HEK293 (cell line): ENCODE measurements around the gene MRGPRX3.

Experiments
- CTCF ChIA-PET: fragments of 350-600 bp; formaldehyde crosslinking; extraction: SDS; loops from one replicate; lab custom pipeline; 2021; ENCODE audit warnings: antibody characterized with exemption; lab: Yijun Ruan, JAX
- POLR2A ChIA-PET: fragments of 300-600 bp; formaldehyde crosslinking; extraction: SDS; loops from one replicate; lab custom pipeline; 2020; ENCODE audit warnings: antibody characterized with exemption, inconsistent platforms; lab: Yijun Ruan, JAX
- H3K27ac ChIP-seq: fragments of 200-500 bp; sonication (Bioruptor generic); 2 replicates; pipeline ENCODE4 v1.5.1; 2014; ENCODE audit warnings: low read depth, low read length, control low read depth, inconsistent platforms; ENCODE audit errors: extremely low read depth
- H3K36me3 ChIP-seq, 2 experiments: fragments of 200-500 bp in 1 of 2; sonication (Bioruptor generic) in 1 of 2; 1 replicate in 1 of 2; 2 replicates in 1 of 2; pipeline ENCODE4 v1.5.1; 2014 to 2017; ENCODE audit warnings: inconsistent platforms in 2 of 2, low read length in 2 of 2; ENCODE audit not compliant: control insufficient read depth in 2 of 2, insufficient read depth in 1 of 2
- H3K4me1 ChIP-seq: fragments of 200-500 bp; sonication (Bioruptor generic); 2 replicates; pipeline ENCODE4 v1.5.1; 2014; ENCODE audit warnings: mild to moderate bottlenecking, low read length, inconsistent platforms; ENCODE audit not compliant: control insufficient read depth, insufficient read depth
- H3K4me3 ChIP-seq: 2 replicates; pipeline ENCODE4 v1.5.1; 2011; ENCODE audit warnings: low read depth, mild to moderate bottlenecking, control low read depth, low read length, moderate library complexity
- H3K9me3 ChIP-seq: fragments of 200-500 bp; sonication (Bioruptor generic); 2 replicates; pipeline ENCODE4 v1.5.1; 2014; ENCODE audit warnings: low read depth, low read length, inconsistent platforms; ENCODE audit not compliant: control insufficient read depth, insufficient read depth
- IKZF3 ChIP-seq: fragments of 450-650 bp; IDR thresholded peaks from 2 replicates; pipeline ENCODE4 v1.5.0; 2018; ENCODE audit warnings: missing biosample characterization, mild to moderate bottlenecking, missing genetic modification characterization, moderate library complexity
- KLF10 ChIP-seq: fragments of 450-650 bp; IDR thresholded peaks from 2 replicates; pipeline ENCODE4 v1.5.1; 2018; ENCODE audit warnings: missing biosample characterization, mild to moderate bottlenecking, missing genetic modification characterization
- MZF1 ChIP-seq: fragments of 450-650 bp; formaldehyde crosslinking; IDR thresholded peaks from 2 replicates; pipeline ENCODE4 v1.5.1; 2017; ENCODE audit warnings: missing biosample characterization, missing genetic modification characterization, borderline replicate concordance
- ZFP69B ChIP-seq: fragments of 450-650 bp; formaldehyde crosslinking; IDR thresholded peaks from 2 replicates; pipeline ENCODE4 v1.5.1; 2016; ENCODE audit warnings: missing biosample characterization, missing genetic modification characterization
- ZNF184 ChIP-seq: fragments of 450-650 bp; IDR thresholded peaks from 2 replicates; pipeline ENCODE4 v1.5.1; 2018; ENCODE audit warnings: missing biosample characterization, mild to moderate bottlenecking, missing genetic modification characterization
- ZNF23 ChIP-seq: fragments of 450-650 bp; formaldehyde crosslinking; IDR thresholded peaks from 2 replicates; pipeline ENCODE4 v1.5.1; 2016; ENCODE audit warnings: missing biosample characterization, missing genetic modification characterization, borderline replicate concordance
- ZNF239 ChIP-seq: fragments of 450-650 bp; formaldehyde crosslinking; IDR thresholded peaks from 2 replicates; pipeline ENCODE4 v1.5.1; 2016; ENCODE audit warnings: missing biosample characterization, missing genetic modification characterization
- ZNF24 ChIP-seq: fragments of 450-650 bp; formaldehyde crosslinking; IDR thresholded peaks from 2 replicates; pipeline ENCODE4 v1.5.1; 2016; ENCODE audit warnings: missing biosample characterization, missing genetic modification characterization
- ZNF335 ChIP-seq: fragments of 450-650 bp; formaldehyde crosslinking; conservative IDR thresholded peaks from 2 replicates; pipeline ENCODE4 v1.5.1; 2016; ENCODE audit warnings: missing biosample characterization, missing genetic modification characterization
- ZNF341 ChIP-seq: fragments of 450-650 bp; formaldehyde crosslinking; IDR thresholded peaks from 2 replicates; pipeline ENCODE4; 2016; ENCODE audit warnings: low read depth, missing biosample characterization, missing genetic modification characterization
- ZNF48 ChIP-seq: fragments of 450-650 bp; formaldehyde crosslinking; IDR thresholded peaks from 2 replicates; pipeline ENCODE4 v1.5.1; 2016; ENCODE audit warnings: missing biosample characterization, missing genetic modification characterization
- ZNF629 ChIP-seq: fragments of 450-650 bp; formaldehyde crosslinking; IDR thresholded peaks from 2 replicates; pipeline ENCODE4 v1.5.1; 2017; ENCODE audit warnings: missing biosample characterization, missing genetic modification characterization
- TF ChIP-seq, protein P1 (sequence below): fragments of 450-650 bp; formaldehyde crosslinking; IDR thresholded peaks from 2 replicates; pipeline ENCODE4 v1.5.1; 2016; ENCODE audit warnings: missing biosample characterization, missing genetic modification characterization
- TF ChIP-seq, protein P2 (sequence below): fragments of 450-650 bp; IDR thresholded peaks from 2 replicates; pipeline ENCODE4 v1.5.1; 2018; ENCODE audit warnings: missing biosample characterization, missing genetic modification characterization
- TF ChIP-seq, protein P3 (sequence below): fragments of 450-650 bp; formaldehyde crosslinking; IDR thresholded peaks from 2 replicates; pipeline ENCODE4 v1.5.1; 2016; ENCODE audit warnings: missing biosample characterization, missing genetic modification characterization
- TF ChIP-seq, protein P4 (sequence below): fragments of 450-650 bp; formaldehyde crosslinking; IDR thresholded peaks from 2 replicates; pipeline ENCODE4 v1.5.1; 2016; ENCODE audit warnings: missing biosample characterization, missing genetic modification characterization, borderline replicate concordance
- TF ChIP-seq, protein P5 (sequence below): fragments of 450-650 bp; formaldehyde crosslinking; IDR thresholded peaks from 2 replicates; pipeline ENCODE4 v1.5.1; 2016; ENCODE audit warnings: missing biosample characterization, missing genetic modification characterization

The MRGPRX3 gene

DNA sequence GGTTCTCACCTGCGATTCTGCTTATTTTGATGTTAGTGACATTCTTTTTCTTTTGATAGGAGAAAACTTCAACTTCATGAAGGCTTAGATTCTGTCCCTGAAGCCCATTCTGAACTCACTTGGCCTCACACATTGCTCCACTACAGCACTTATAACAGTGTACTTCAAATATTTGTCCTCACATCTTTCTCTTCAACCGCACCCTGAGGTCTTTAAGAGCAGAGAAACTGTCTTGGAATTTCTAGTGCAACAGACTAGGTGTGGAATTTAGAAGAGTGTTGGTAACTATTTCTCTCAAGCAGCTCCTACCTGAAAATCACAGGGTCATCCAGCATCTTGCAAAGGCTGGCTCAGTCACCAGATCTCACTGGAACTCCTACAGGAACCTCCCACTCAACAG lies 7.8 kb downstream of the MRGPRX3 start:
- CTCF ChIA-PET, result interaction anchor here (0.6 kb wide), 1 partner anchor 1135 kb away, joined by 5 read pairs; no protein-coding TSS in a partner anchor
- no peak for TF ChIP-seq KLF10 (tag by site-specific recombination)
- no peak for TF ChIP-seq IKZF3
- TF ChIP-seq ZNF335 (tag by site-specific recombination), result no peak
- TF ChIP-seq ZNF24 (tag by site-specific recombination), result no peak
- TF ChIP-seq ZNF184 (tag by site-specific recombination), result no peak
- TF ChIP-seq MZF1 (tag by site-specific recombination), result no peak
- TF ChIP-seq ZNF239 (tag by site-specific recombination), result no peak
- no peak for TF ChIP-seq ZFP69B (tag by site-specific recombination)
- POLR2A ChIA-PET, result no interaction called here

DNA sequence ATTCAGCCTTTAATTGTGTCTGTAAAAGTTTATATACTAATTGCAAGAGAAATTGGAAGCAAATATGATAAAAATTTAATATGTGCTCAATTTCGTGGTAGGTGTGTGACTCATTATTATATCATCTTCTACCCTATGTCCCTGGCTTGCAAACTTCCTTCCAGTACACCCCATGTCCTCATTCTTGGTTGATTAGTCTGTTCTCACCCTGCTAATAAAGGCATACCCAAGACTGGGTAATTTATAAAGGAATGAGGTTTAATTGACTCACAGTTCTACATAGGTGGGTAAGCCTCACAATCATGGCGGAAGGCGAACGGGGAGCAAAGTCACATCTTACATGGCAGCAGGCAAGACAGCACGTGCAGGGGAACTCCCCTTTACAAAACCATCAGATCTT lies 11.9 kb downstream of the MRGPRX3 start:
- no peaks in the 10 kb centered on the region for H3K9me3 ChIP-seq
- no peaks in the 10 kb centered on the region for H3K4me1 ChIP-seq
- no peak overlapping the region for H3K27ac ChIP-seq
- no peak overlapping the region for H3K4me3 ChIP-seq
- TF ChIP-seq ZNF48 (tag by site-specific recombination), result no peak
- TF ChIP-seq, protein P1, sequence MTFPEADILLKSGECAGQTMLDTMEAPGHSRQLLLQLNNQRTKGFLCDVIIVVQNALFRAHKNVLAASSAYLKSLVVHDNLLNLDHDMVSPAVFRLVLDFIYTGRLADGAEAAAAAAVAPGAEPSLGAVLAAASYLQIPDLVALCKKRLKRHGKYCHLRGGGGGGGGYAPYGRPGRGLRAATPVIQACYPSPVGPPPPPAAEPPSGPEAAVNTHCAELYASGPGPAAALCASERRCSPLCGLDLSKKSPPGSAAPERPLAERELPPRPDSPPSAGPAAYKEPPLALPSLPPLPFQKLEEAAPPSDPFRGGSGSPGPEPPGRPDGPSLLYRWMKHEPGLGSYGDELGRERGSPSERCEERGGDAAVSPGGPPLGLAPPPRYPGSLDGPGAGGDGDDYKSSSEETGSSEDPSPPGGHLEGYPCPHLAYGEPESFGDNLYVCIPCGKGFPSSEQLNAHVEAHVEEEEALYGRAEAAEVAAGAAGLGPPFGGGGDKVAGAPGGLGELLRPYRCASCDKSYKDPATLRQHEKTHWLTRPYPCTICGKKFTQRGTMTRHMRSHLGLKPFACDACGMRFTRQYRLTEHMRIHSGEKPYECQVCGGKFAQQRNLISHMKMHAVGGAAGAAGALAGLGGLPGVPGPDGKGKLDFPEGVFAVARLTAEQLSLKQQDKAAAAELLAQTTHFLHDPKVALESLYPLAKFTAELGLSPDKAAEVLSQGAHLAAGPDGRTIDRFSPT (tag by site-specific recombination), result no peak
- no peak for TF ChIP-seq ZNF23 (tag by site-specific recombination)
- TF ChIP-seq, protein P2, sequence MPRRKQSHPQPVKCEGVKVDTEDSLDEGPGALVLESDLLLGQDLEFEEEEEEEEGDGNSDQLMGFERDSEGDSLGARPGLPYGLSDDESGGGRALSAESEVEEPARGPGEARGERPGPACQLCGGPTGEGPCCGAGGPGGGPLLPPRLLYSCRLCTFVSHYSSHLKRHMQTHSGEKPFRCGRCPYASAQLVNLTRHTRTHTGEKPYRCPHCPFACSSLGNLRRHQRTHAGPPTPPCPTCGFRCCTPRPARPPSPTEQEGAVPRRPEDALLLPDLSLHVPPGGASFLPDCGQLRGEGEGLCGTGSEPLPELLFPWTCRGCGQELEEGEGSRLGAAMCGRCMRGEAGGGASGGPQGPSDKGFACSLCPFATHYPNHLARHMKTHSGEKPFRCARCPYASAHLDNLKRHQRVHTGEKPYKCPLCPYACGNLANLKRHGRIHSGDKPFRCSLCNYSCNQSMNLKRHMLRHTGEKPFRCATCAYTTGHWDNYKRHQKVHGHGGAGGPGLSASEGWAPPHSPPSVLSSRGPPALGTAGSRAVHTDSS (tag by site-specific recombination), result no peak
- TF ChIP-seq, protein P3, sequence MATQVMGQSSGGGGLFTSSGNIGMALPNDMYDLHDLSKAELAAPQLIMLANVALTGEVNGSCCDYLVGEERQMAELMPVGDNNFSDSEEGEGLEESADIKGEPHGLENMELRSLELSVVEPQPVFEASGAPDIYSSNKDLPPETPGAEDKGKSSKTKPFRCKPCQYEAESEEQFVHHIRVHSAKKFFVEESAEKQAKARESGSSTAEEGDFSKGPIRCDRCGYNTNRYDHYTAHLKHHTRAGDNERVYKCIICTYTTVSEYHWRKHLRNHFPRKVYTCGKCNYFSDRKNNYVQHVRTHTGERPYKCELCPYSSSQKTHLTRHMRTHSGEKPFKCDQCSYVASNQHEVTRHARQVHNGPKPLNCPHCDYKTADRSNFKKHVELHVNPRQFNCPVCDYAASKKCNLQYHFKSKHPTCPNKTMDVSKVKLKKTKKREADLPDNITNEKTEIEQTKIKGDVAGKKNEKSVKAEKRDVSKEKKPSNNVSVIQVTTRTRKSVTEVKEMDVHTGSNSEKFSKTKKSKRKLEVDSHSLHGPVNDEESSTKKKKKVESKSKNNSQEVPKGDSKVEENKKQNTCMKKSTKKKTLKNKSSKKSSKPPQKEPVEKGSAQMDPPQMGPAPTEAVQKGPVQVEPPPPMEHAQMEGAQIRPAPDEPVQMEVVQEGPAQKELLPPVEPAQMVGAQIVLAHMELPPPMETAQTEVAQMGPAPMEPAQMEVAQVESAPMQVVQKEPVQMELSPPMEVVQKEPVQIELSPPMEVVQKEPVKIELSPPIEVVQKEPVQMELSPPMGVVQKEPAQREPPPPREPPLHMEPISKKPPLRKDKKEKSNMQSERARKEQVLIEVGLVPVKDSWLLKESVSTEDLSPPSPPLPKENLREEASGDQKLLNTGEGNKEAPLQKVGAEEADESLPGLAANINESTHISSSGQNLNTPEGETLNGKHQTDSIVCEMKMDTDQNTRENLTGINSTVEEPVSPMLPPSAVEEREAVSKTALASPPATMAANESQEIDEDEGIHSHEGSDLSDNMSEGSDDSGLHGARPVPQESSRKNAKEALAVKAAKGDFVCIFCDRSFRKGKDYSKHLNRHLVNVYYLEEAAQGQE, result no peak
- TF ChIP-seq ZNF629 (tag by site-specific recombination), result no peak
- TF ChIP-seq ZNF341, result no peak
- H3K36me3 ChIP-seq, result no peaks in the 10 kb centered on the region
- POLR2A ChIA-PET, result interaction anchor here (0.5 kb wide), 1 partner anchor 560 kb away, joined by 5 read pairs; no protein-coding TSS in a partner anchor
- CTCF ChIA-PET, result interaction anchor here (1.2 kb wide), 1 partner anchor 10 kb away, joined by 3 read pairs; no protein-coding TSS in a partner anchor

More for the DNA sequence above, 7.8 kb downstream of the MRGPRX3 start:
- no peaks in the 10 kb centered on the region for H3K9me3 ChIP-seq
- no peak overlapping the region for H3K4me3 ChIP-seq
- no peak overlapping the region for H3K27ac ChIP-seq
- H3K4me1 ChIP-seq, result no peaks in the 10 kb centered on the region
- no peaks in the 10 kb centered on the region for H3K36me3 ChIP-seq

DNA sequence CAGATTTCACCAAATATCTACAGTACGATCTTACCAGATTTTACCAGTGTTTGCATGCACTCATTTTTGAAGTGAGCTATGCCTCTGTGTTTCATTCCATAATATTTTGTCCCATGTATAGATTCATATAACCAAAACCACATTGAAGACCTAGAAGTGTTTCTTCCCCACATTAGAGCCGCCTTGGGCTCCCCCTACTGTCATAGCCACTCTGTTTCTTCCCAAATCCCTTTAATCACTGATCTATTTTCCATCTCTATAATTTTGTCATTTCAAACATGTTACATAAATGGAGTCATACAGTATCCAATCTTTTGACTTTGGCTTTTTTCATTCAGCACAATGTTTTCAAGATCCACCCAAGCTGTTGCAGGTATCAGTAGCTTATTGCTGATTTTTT lies 12.7 kb downstream of the MRGPRX3 start:
- Histone ChIP-seq H3K36me3 (no peaks in the 10 kb centered on the region), H3K4me1 (no peaks in the 10 kb centered on the region), H3K4me3 (no peak overlapping the region), H3K9me3 (no peaks in the 10 kb centered on the region), H3K27ac (no peak overlapping the region)
- POLR2A ChIA-PET, result no interaction called here
- CTCF ChIA-PET, result interaction anchor here (0.6 to 2.2 kb wide), 6 partner anchors 9 to 415 kb away, joined by 3 to 16 read pairs (median 3); no protein-coding TSS in a partner anchor
- TF ChIP-seq, protein P4, sequence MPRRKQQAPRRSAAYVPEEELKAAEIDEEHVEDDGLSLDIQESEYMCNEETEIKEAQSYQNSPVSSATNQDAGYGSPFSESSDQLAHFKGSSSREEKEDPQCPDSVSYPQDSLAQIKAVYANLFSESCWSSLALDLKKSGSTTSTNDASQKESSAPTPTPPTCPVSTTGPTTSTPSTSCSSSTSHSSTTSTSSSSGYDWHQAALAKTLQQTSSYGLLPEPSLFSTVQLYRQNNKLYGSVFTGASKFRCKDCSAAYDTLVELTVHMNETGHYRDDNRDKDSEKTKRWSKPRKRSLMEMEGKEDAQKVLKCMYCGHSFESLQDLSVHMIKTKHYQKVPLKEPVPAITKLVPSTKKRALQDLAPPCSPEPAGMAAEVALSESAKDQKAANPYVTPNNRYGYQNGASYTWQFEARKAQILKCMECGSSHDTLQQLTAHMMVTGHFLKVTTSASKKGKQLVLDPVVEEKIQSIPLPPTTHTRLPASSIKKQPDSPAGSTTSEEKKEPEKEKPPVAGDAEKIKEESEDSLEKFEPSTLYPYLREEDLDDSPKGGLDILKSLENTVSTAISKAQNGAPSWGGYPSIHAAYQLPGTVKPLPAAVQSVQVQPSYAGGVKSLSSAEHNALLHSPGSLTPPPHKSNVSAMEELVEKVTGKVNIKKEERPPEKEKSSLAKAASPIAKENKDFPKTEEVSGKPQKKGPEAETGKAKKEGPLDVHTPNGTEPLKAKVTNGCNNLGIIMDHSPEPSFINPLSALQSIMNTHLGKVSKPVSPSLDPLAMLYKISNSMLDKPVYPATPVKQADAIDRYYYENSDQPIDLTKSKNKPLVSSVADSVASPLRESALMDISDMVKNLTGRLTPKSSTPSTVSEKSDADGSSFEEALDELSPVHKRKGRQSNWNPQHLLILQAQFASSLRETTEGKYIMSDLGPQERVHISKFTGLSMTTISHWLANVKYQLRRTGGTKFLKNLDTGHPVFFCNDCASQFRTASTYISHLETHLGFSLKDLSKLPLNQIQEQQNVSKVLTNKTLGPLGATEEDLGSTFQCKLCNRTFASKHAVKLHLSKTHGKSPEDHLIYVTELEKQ (tag by site-specific recombination), result no peak
- TF ChIP-seq, protein P5, sequence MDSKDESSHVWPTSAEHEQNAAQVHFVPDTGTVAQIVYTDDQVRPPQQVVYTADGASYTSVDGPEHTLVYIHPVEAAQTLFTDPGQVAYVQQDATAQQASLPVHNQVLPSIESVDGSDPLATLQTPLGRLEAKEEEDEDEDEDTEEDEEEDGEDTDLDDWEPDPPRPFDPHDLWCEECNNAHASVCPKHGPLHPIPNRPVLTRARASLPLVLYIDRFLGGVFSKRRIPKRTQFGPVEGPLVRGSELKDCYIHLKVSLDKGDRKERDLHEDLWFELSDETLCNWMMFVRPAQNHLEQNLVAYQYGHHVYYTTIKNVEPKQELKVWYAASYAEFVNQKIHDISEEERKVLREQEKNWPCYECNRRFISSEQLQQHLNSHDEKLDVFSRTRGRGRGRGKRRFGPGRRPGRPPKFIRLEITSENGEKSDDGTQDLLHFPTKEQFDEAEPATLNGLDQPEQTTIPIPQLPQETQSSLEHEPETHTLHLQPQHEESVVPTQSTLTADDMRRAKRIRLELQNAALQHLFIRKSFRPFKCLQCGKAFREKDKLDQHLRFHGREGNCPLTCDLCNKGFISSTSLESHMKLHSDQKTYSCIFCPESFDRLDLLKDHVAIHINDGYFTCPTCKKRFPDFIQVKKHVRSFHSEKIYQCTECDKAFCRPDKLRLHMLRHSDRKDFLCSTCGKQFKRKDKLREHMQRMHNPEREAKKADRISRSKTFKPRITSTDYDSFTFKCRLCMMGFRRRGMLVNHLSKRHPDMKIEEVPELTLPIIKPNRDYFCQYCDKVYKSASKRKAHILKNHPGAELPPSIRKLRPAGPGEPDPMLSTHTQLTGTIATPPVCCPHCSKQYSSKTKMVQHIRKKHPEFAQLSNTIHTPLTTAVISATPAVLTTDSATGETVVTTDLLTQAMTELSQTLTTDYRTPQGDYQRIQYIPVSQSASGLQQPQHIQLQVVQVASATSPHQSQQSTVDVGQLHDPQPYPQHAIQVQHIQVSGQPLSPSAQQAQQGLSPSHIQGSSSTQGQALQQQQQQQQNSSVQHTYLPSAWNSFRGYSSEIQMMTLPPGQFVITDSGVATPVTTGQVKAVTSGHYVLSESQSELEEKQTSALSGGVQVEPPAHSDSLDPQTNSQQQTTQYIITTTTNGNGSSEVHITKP (tag by site-specific recombination), result no peak
